IPS-20b (cell line): Measurements from ENCODE around the gene SPAG5.
"Not testable (repeated sequence)": the region's sequence is repeated elsewhere in the genome, so short reads cannot be mapped to it uniquely, and the experiment has no call there.

Experiments
- H3K27ac ChIP-seq: one replicate; pipeline ENCODE4 v1.5.1; 2013; ENCODE audit warnings: low read length
- H3K27me3 ChIP-seq: 2 replicates; pipeline ENCODE4 v1.6.1; 2013; ENCODE audit warnings: mild to moderate bottlenecking, low read length, inconsistent platforms; ENCODE audit not compliant: insufficient read depth
- H3K36me3 ChIP-seq: 2 replicates; pipeline ENCODE4 v1.6.1; 2013; ENCODE audit warnings: low read depth, mild to moderate bottlenecking, inconsistent platforms, low read length, moderate library complexity; ENCODE audit not compliant: insufficient read depth
- H3K4me1 ChIP-seq: 2 replicates; pipeline ENCODE4 v1.6.1; 2013; ENCODE audit warnings: mild to moderate bottlenecking, control low read depth, inconsistent platforms, low read length, moderate library complexity; ENCODE audit not compliant: insufficient read depth
- H3K4me3 ChIP-seq: 2 replicates; pipeline ENCODE4 v1.5.1; 2013; ENCODE audit warnings: mild to moderate bottlenecking, low read length, inconsistent platforms
- H3K9ac ChIP-seq: 2 replicates; pipeline ENCODE4 v1.6.1; 2013; ENCODE audit warnings: low read depth, mild to moderate bottlenecking, inconsistent platforms, low read length, moderate library complexity
- H3K9me3 ChIP-seq: 2 replicates; pipeline ENCODE4 v1.6.1; 2013; ENCODE audit warnings: mild to moderate bottlenecking, low read depth, low read length, inconsistent platforms; ENCODE audit not compliant: insufficient read depth

SPAG5 gene

GRCh38 chr17:28576758-28577465 lies 21.9 kb downstream of the SPAG5 start, which contains the start of gene ALDOC:
Gene ALDOC, minus strand, starts transcription at chr17:28576895. Its CDS starts 1,363 bp downstream, at chr17:28575532.
- Histone ChIP-seq H3K9me3 (no peaks in the 10 kb centered on the region), H3K27ac (peak within 1 kb of the TSS; percentile 59), H3K27me3 (peaks cover 21% of the 10 kb centered on the region), H3K9ac (peak within 1 kb of the TSS; percentile 74; the same call in 1 of the 2 replicates), H3K4me3 (peak within 1 kb of the TSS; percentile 66), H3K4me1 (peaks cover 5% of the 10 kb centered on the region; the same call in 1 of the 2 replicates), H3K36me3 (peaks cover 52% of the 10 kb centered on the region)

GRCh38 chr17:28576016-28576415 lies 22.8 kb downstream of the SPAG5 start:
- Histone ChIP-seq H3K36me3 (peaks cover 48% of the 10 kb centered on the region), H3K27me3 (peaks cover 23% of the 10 kb centered on the region), H3K4me3 (peak overlapping the region; percentile 50; the same call in 1 of the 2 replicates)
- H3K27ac ChIP-seq, H3K9me3 ChIP-seq, H3K4me1 ChIP-seq, H3K9ac ChIP-seq: not testable (repeated sequence)

- Histone ChIP-seq H3K36me3 (peaks cover 41% of the 10 kb centered on the region), H3K27ac (no peak overlapping the region), H3K4me3 (no peak overlapping the region), H3K4me1 (peaks cover 7% of the 10 kb centered on the region; the same call in 1 of the 2 replicates), H3K9me3 (no peaks in the 10 kb centered on the region), H3K27me3 (peaks cover 23% of the 10 kb centered on the region), H3K9ac (no peak overlapping the region)
Measured at GRCh38 chr17:28575126-28575795, 23.6 kb downstream of the SPAG5 start.

GRCh38 chr17:28574526-28574925 lies 24.3 kb downstream of the SPAG5 start:
- peaks cover 33% of the 10 kb centered on the region for H3K36me3 ChIP-seq
- H3K9ac ChIP-seq, result no peak overlapping the region
- H3K9me3 ChIP-seq, result no peaks in the 10 kb centered on the region
- H3K27ac ChIP-seq, result no peak overlapping the region
- no peak overlapping the region for H3K4me3 ChIP-seq
- H3K4me1 ChIP-seq, result peaks cover 7% of the 10 kb centered on the region; the same call in 1 of the 2 replicates
- peaks cover 23% of the 10 kb centered on the region for H3K27me3 ChIP-seq

- H3K4me3 ChIP-seq, result no peak overlapping the region
- H3K27me3 ChIP-seq, result peaks cover 23% of the 10 kb centered on the region
- H3K4me1 ChIP-seq, result peaks cover 7% of the 10 kb centered on the region; the same call in 1 of the 2 replicates
- no peak overlapping the region for H3K27ac ChIP-seq
- H3K36me3 ChIP-seq, result peaks cover 28% of the 10 kb centered on the region
- H3K9ac ChIP-seq, result no peak overlapping the region
- H3K9me3 ChIP-seq, result no peaks in the 10 kb centered on the region
Measured at GRCh38 chr17:28573966-28574480, 24.8 kb downstream of the SPAG5 start.

- H3K9me3 ChIP-seq, result no peaks in the 10 kb centered on the region
- H3K27ac ChIP-seq, result no peak overlapping the region
- H3K9ac ChIP-seq, result no peak overlapping the region
- H3K27me3 ChIP-seq, result peaks cover 23% of the 10 kb centered on the region
- peaks cover 23% of the 10 kb centered on the region for H3K36me3 ChIP-seq
- no peak overlapping the region for H3K4me3 ChIP-seq
- H3K4me1 ChIP-seq, result peaks cover 7% of the 10 kb centered on the region; the same call in 1 of the 2 replicates
Measured at GRCh38 chr17:28573521-28573920, 25.3 kb downstream of the SPAG5 start.

GRCh38 chr17:28573040-28573380 lies 25.8 kb downstream of the SPAG5 start:
- peaks cover 7% of the 10 kb centered on the region; the same call in 1 of the 2 replicates for H3K4me1 ChIP-seq
- peaks cover 23% of the 10 kb centered on the region for H3K27me3 ChIP-seq
- no peak overlapping the region for H3K27ac ChIP-seq
- peaks cover 18% of the 10 kb centered on the region for H3K36me3 ChIP-seq
- H3K9me3 ChIP-seq, result no peaks in the 10 kb centered on the region
- no peak overlapping the region for H3K9ac ChIP-seq
- H3K4me3 ChIP-seq, result no peak overlapping the region

GRCh38 chr17:28572259-28573039 lies 26.4 kb downstream of the SPAG5 start:
- Histone ChIP-seq H3K27me3 (peaks cover 23% of the 10 kb centered on the region), H3K27ac (no peak overlapping the region), H3K9me3 (no peaks in the 10 kb centered on the region), H3K9ac (no peak overlapping the region), H3K36me3 (peaks cover 13% of the 10 kb centered on the region), H3K4me1 (peaks cover 7% of the 10 kb centered on the region; the same call in 1 of the 2 replicates), H3K4me3 (peak overlapping the region; percentile 88; the same call in 1 of the 2 replicates)

- Histone ChIP-seq H3K27ac (peak within 1 kb of the TSS; percentile 1), H3K27me3 (peaks cover 23% of the 10 kb centered on the region), H3K36me3 (peaks cover 13% of the 10 kb centered on the region), H3K9me3 (no peaks in the 10 kb centered on the region), H3K4me1 (peaks cover 2% of the 10 kb centered on the region; the same call in 1 of the 2 replicates), H3K9ac (peak within 1 kb of the TSS; percentile 86), H3K4me3 (peak within 1 kb of the TSS; percentile 88)
Measured at GRCh38 chr17:28571361-28572122, 27.3 kb downstream of the SPAG5 start, which contains the start of gene PIGS. Gene PIGS, minus strand, starts transcription at chr17:28571524. Its CDS starts 28 bp downstream, at chr17:28571496.

GRCh38 chr17:28570716-28571360 lies 28.0 kb downstream of the SPAG5 start:
- Histone ChIP-seq H3K27ac (peak overlapping the region; percentile 1), H3K4me3 (peak overlapping the region; percentile 88), H3K27me3 (peaks cover 20% of the 10 kb centered on the region), H3K9me3 (no peaks in the 10 kb centered on the region), H3K9ac (peak overlapping the region; percentile 86; the same call in 1 of the 2 replicates), H3K4me1 (peaks cover 2% of the 10 kb centered on the region; the same call in 1 of the 2 replicates), H3K36me3 (peaks cover 14% of the 10 kb centered on the region)
